ENCODE data around the gene PICALM. TPM values are rescaled to one million over a fixed set of nuclear protein-coding genes. Genes with fewer than 3 reads are reported as not detected.

Gene PICALM
- 100 to 1,000 TPM; 128 to 196 (median 143) TPM for total RNA-seq

- TF ChIP-seq CTCF (IDR thresholded peaks at IDR 0.05) (peak in 2 of 6 experiments; percentile 17 to 35), POLR2A (IDR thresholded peaks at IDR 0.05) (peak in 3 of 4 donors; percentile 9 to 88 (median 45))
- Histone ChIP-seq H3K36me3 (no peaks in the 10 kb centered on the region), H3K9me3 (no peaks in the 10 kb centered on the region), H3K27ac (peak within 1 kb of the TSS; percentile 95 to 99 (median 96)), H3K4me1 (peaks cover under 1 to 40% (median 20%) of the 10 kb centered on the region in 3 donors), H3K27me3 (no peaks in the 10 kb centered on the region), H3K4me3 (peak within 1 kb of the TSS; percentile 68 to 99 (median 76))
- DNase-seq: peak; percentile 92
- intact Hi-C loops (cut with DNase I): no loop called here
- no CpG with 5 or more reads among the region's 48 CpGs for WGBS, 2 donors
Measured at GRCh38 chr11:86068951-86069407, at the start of gene PICALM. Gene PICALM (minus strand): TSS chr11:86069084. CDS start chr11:86068780, 304 bp downstream.

GRCh38 chr11:86118253-86118652 is 49.4 kb upstream of the PICALM start:
- no peak for DNase-seq
- no peak overlapping the region for H3K4me3 ChIP-seq
- no peak overlapping the region for H3K27ac ChIP-seq
- H3K36me3 ChIP-seq: no peaks in the 10 kb centered on the region
- peaks cover 0 to 28% (median 13%) of the 10 kb centered on the region in 3 donors for H3K4me1 ChIP-seq
- TF ChIP-seq POLR2A (IDR thresholded peaks at IDR 0.05) (no peak), CTCF (IDR thresholded peaks at IDR 0.05) (no peak)
- intact Hi-C loops (cut with DNase I): no loop called here
- H3K27me3 ChIP-seq: no peaks in the 10 kb centered on the region
- no peaks in the 10 kb centered on the region for H3K9me3 ChIP-seq
- WGBS, 2 donors: 75 to 89% methylated on average over 2 of the region's 2 CpGs

- no peaks in the 10 kb centered on the region for H3K9me3 ChIP-seq
- no peak for DNase-seq
- TF ChIP-seq POLR2A (IDR thresholded peaks at IDR 0.05) (no peak), CTCF (IDR thresholded peaks at IDR 0.05) (no peak)
- no peaks in the 10 kb centered on the region for H3K27me3 ChIP-seq
- H3K27ac ChIP-seq: no peak overlapping the region
- 95 to 100% methylated on average over 1 of the region's 1 CpG for WGBS, 2 donors
- H3K36me3 ChIP-seq: no peaks in the 10 kb centered on the region
- peaks cover 0 to 28% (median 13%) of the 10 kb centered on the region in 3 donors for H3K4me1 ChIP-seq
- no peak overlapping the region for H3K4me3 ChIP-seq
- intact Hi-C loops (cut with DNase I): no loop called here
Measured at GRCh38 chr11:86117712-86118063, 48.8 kb upstream of the PICALM start.

- H3K36me3 ChIP-seq: no peaks in the 10 kb centered on the region
- H3K4me1 ChIP-seq: peaks cover 0 to 28% (median 13%) of the 10 kb centered on the region in 3 donors
- no peak overlapping the region for H3K27ac ChIP-seq
- WGBS, 2 donors: 44 to 47% methylated on average over 5 of the region's 5 CpGs
- no peaks in the 10 kb centered on the region for H3K27me3 ChIP-seq
- no peak for DNase-seq
- TF ChIP-seq CTCF (IDR thresholded peaks at IDR 0.05) (no peak), POLR2A (IDR thresholded peaks at IDR 0.05) (no peak)
- intact Hi-C loops (cut with DNase I): no loop called here
- H3K9me3 ChIP-seq: no peaks in the 10 kb centered on the region
- no peak overlapping the region for H3K4me3 ChIP-seq
Measured at GRCh38 chr11:86117001-86117711, 48.3 kb upstream of the PICALM start.

GRCh38 chr11:86116386-86116726 is 47.5 kb upstream of the PICALM start:
- Histone ChIP-seq H3K9me3 (no peaks in the 10 kb centered on the region), H3K27ac (no peak overlapping the region)

More at GRCh38 chr11:86116386-86116726, 47.5 kb upstream of the PICALM start:
- WGBS, 2 donors: 16 to 18% methylated on average over 4 of the region's 4 CpGs
- Histone ChIP-seq H3K4me1 (peaks cover 0 to 28% (median 13%) of the 10 kb centered on the region in 3 donors), H3K36me3 (no peaks in the 10 kb centered on the region), H3K4me3 (no peak overlapping the region), H3K27me3 (no peaks in the 10 kb centered on the region)
- no peak for TF ChIP-seq CTCF (IDR thresholded peaks at IDR 0.05)
- no peak for TF ChIP-seq POLR2A (IDR thresholded peaks at IDR 0.05)
- intact Hi-C loops (cut with DNase I): no loop called here
- no peak for DNase-seq
